Glutamatergic neuron (in vitro differentiated cells): ENCODE data around the gene CFAP141. TPM values are rescaled to one million over a fixed set of nuclear protein-coding genes. Genes with fewer than 3 reads are reported as not detected.

Experiments
- DNase-seq: peaks from one replicate; pipeline ENCODE4 v3.0.0; 2022
- H3K27ac Mint-ChIP-seq: one replicate; pipeline ENCODE4 v1.8.0; 2020; ENCODE audit warnings: mild to moderate bottlenecking, mixed read lengths, inconsistent platforms; ENCODE audit not compliant: unreplicated experiment
- H3K27me3 Mint-ChIP-seq: one replicate; pipeline ENCODE4 v1.8.0; 2020; ENCODE audit warnings: mild to moderate bottlenecking, moderate library complexity, mixed read lengths, inconsistent platforms; ENCODE audit not compliant: unreplicated experiment
- H3K36me3 Mint-ChIP-seq: one replicate; pipeline ENCODE4 v1.8.0; 2020; ENCODE audit warnings: mild to moderate bottlenecking, mixed read lengths, inconsistent platforms; ENCODE audit not compliant: unreplicated experiment
- H3K4me1 Mint-ChIP-seq: one replicate; pipeline ENCODE4 v1.8.0; 2020; ENCODE audit warnings: mild to moderate bottlenecking, low read depth, mixed read lengths, inconsistent platforms; ENCODE audit not compliant: unreplicated experiment
- H3K4me3 Mint-ChIP-seq: one replicate; pipeline ENCODE4 v1.8.0; 2020; ENCODE audit warnings: mild to moderate bottlenecking, mixed read lengths, inconsistent platforms; ENCODE audit not compliant: unreplicated experiment
- H3K9me3 Mint-ChIP-seq: one replicate; pipeline ENCODE4 v1.8.0; 2020; ENCODE audit warnings: mild to moderate bottlenecking, moderate library complexity, mixed read lengths, inconsistent platforms; ENCODE audit not compliant: unreplicated experiment
- CTCF ChIP-seq: fragments of 200-600 bp; sonication (generic); IDR thresholded peaks from one replicate; pipeline ENCODE4 v1.5.0; 2021; ENCODE audit not compliant: partially characterized antibody, unreplicated experiment
- total RNA-seq: library from RNA; stranded (reverse); fragmentation: NEBNext Ultra II Directional; extraction: Animal tissue kit (Norgen Biotek cat#: 25700); gene quantifications from one replicate; pipeline ENCODE4 v1.2.1, GENCODE V29; 2021; ENCODE audit not compliant: unreplicated experiment

The CFAP141 gene
- total RNA-seq, 1 donor from 2014 or later = not detected

GRCh38 chr1:154193821-154194220 lies 12.3 kb downstream of the CFAP141 start:
- H3K27me3 Mint-ChIP-seq = peaks cover 10% of the 10 kb centered on the region
- no peak for TF ChIP-seq CTCF
- peaks cover 4% of the 10 kb centered on the region for H3K36me3 Mint-ChIP-seq
- no peak for DNase-seq
- no peak overlapping the region for H3K27ac Mint-ChIP-seq
- peaks cover 3% of the 10 kb centered on the region for H3K4me1 Mint-ChIP-seq
- no peaks in the 10 kb centered on the region for H3K9me3 Mint-ChIP-seq
- no peak overlapping the region for H3K4me3 Mint-ChIP-seq

GRCh38 chr1:154192476-154192875 lies 13.7 kb downstream of the CFAP141 start:
- Mint-ChIP-seq H3K27ac (no peak overlapping the region), H3K4me3 (no peak overlapping the region), H3K36me3 (peaks cover 4% of the 10 kb centered on the region), H3K27me3 (peaks cover 7% of the 10 kb centered on the region), H3K9me3 (no peaks in the 10 kb centered on the region), H3K4me1 (peaks cover 3% of the 10 kb centered on the region)
- TF ChIP-seq CTCF = no peak
- DNase-seq = no peak

- Mint-ChIP-seq H3K27me3 (peaks cover 7% of the 10 kb centered on the region), H3K27ac (no peak within 1 kb of the TSS), H3K4me1 (peaks cover 3% of the 10 kb centered on the region), H3K4me3 (peak within 1 kb of the TSS; percentile 5), H3K36me3 (peaks cover 4% of the 10 kb centered on the region), H3K9me3 (no peaks in the 10 kb centered on the region)
- DNase-seq = no peak
- no peak for TF ChIP-seq CTCF
These were observed 14.1 kb downstream of the CFAP141 start, which contains the start of gene TPM3 for GRCh38 chr1:154191990-154192461. Gene TPM3, minus strand, starts transcription at chr1:154192100. Its CDS starts 82 bp downstream, at chr1:154192018.

GRCh38 chr1:154190550-154190949 lies 15.6 kb downstream of the CFAP141 start:
- Mint-ChIP-seq H3K27ac (no peak overlapping the region), H3K36me3 (peaks cover 4% of the 10 kb centered on the region), H3K4me3 (no peak overlapping the region), H3K4me1 (peaks cover 3% of the 10 kb centered on the region), H3K9me3 (no peaks in the 10 kb centered on the region), H3K27me3 (peaks cover 4% of the 10 kb centered on the region)
- TF ChIP-seq CTCF = no peak
- no peak for DNase-seq

GRCh38 chr1:154186852-154187501 lies 19.2 kb downstream of the CFAP141 start:
- H3K27ac Mint-ChIP-seq = no peak overlapping the region
- peaks cover 3% of the 10 kb centered on the region for H3K4me1 Mint-ChIP-seq
- H3K4me3 Mint-ChIP-seq = no peak overlapping the region
- H3K9me3 Mint-ChIP-seq = peaks cover 4% of the 10 kb centered on the region
- H3K36me3 Mint-ChIP-seq = no peaks in the 10 kb centered on the region
- no peak for DNase-seq
- TF ChIP-seq CTCF = no peak
- peaks cover 8% of the 10 kb centered on the region for H3K27me3 Mint-ChIP-seq
